NCI-H187 treated with DMSO at 0.1 percent for 48 hours (cell line): ENCODE results near the gene MACROD2.
A peak's percentile ranks its signal among the peaks of the same experiment; 100 is the strongest.
"Not testable (repeated sequence)": the region's sequence is repeated elsewhere in the genome, so short reads cannot be mapped to it uniquely, and the experiment has no call there.

ENCODE experiments used
- DNase-seq: peaks from one replicate; lab custom pipeline; 2025; lab: John Stamatoyannopoulos, UW

MACROD2 gene

GRCh38 chr20:13995086-13995665, at the start of gene MACROD2:
TSS of gene MACROD2 (plus strand) at chr20:13995516.
- peak; percentile 52 for DNase-seq

- no peak for DNase-seq
These were observed 47.6 kb upstream of the MACROD2 start for GRCh38 chr20:13947719-13948118.

- no peak for DNase-seq
These were observed 42.1 kb upstream of the MACROD2 start for GRCh38 chr20:13953227-13953626.

DNA sequence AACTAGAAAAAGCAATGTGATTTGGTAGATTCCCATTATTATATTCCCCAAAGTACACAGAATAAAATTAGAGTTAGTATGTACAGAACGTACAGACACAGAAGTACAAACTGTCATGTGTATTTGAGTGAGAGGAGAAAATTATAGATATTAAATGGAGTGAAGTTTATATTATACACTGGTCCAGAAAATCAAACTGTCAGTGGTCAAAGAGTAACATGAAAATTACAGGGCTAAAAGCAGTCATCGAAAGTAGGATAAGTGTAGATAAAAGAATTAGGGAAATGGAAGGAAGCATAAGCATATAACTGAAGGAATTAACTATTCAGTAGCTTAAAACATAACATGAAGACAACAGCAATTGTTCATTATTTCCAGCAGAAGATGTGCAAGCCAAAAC, 35.2 kb upstream of the MACROD2 start:
- no peak for DNase-seq

GRCh38 chr20:13960525-13960924, 34.8 kb upstream of the MACROD2 start:
- no peak for DNase-seq

DNA sequence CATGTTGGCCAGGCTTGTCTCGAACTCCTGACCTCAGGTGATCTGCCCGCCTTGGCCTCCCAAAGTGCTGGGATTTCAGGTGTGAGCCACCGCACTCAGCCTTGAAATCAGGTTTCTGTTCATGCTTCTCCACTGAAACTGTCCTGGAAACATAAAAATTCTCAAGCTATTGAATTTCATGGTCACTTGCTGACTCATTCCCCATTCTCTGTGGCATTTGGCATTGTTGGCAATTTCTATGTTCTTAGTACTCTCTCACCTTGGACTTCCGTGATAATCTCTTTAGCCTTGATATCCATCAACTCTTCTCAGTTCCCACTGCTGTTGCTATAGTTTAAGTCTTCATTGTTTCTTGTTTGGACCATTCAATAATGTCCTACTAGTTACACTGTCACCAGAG, 11.1 kb upstream of the MACROD2 start:
- DNase-seq, result no peak

- DNase-seq, result no peak
These were observed 4.9 kb upstream of the MACROD2 start, which contains the start of gene SEL1L2 for GRCh38 chr20:13990465-13990864. TSS of gene SEL1L2 (minus strand) at chr20:13990614. CDS start at chr20:13990534, 80 bp downstream.

GRCh38 chr20:13991311-13991710, 4.0 kb upstream of the MACROD2 start:
- no peak for DNase-seq

GRCh38 chr20:13991955-13992354, 3.4 kb upstream of the MACROD2 start:
- DNase-seq, result not testable (repeated sequence)

- DNase-seq, result no peak
These were observed 525 bp downstream of the MACROD2 start for GRCh38 chr20:13995841-13996240.

- DNase-seq, result no peak
These were observed 949 bp downstream of the MACROD2 start for GRCh38 chr20:13996265-13996664.

DNA sequence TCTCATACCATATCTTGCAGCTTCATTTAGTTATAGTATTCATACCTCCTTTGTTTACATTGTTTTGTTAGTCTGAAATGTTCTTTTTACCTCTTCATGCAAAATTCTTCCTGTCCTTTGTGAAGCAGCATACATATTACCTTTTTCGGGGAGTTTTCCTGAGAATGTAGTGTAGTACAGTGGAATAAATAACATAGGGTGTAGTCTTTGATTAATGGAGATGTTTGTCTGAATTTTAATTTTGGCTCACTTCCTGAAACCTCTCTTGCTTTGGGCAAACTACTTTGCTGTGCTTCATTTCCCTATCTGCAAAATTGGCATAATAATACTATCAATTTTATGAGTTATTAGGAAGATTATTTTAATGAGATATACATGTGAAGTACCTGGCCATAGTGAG, 5.6 kb downstream of the MACROD2 start:
- no peak for DNase-seq

DNA sequence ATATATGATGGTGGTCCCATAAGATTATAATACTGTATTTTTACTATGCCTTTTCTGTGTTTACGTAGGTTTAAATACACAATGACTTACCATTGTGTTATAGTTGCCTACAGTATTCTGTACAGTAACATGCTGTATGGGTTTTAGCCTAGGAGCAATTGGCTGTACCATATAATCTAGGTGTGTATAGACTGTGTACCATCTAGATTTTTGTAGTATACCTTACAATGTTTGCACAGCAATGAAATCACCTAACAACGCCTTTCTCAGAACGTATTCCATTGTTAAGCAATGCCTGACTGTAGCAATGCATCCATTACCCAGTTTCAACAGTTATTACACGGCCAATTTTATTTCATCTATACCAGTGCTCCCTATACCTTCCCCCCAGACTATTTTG, 10.7 kb downstream of the MACROD2 start:
- DNase-seq, result no peak

DNA sequence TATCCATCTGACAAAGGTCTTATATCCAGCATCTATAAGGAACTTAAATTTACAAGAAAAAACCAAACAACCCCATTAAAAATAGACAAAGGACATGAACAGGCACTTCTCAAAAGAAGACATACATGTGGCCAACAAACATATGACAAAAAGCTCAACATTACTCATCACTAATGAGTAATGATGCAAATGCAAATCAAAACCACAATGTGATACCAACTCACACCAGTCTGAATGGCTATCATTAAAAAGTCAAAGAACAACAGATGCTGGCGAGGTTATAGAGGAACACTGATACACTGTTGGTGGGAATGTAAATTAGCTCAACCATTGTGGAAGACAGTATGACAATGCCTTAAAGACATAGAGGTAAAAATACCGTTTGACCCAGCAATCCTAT, 13.9 kb downstream of the MACROD2 start:
- no peak for DNase-seq

- peak; percentile 75 for DNase-seq
These were observed 17.4 kb downstream of the MACROD2 start for GRCh38 chr20:14012671-14013070.

DNA sequence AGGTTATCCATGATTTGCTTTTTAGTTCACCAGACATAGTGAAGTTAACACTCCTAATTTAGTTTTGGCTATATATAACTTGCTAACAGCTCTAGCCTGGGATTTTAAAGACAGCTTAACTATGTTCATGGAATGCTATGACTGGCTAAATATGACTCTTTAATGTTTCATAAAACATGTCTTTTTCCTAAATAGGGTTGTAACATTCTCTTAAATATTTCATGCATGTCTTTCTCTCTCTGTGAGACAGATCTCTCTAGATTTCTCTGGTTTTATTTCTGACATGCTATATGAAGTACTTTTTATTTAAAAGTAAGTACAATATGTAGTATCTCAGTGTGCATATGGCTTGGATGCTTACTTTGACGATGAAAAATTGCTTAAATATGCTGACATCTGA, 35.7 kb downstream of the MACROD2 start:
- no peak for DNase-seq

- no peak for DNase-seq
These were observed 38.0 kb downstream of the MACROD2 start for GRCh38 chr20:14033310-14033709.

- DNase-seq, result no peak
These were observed 41.3 kb downstream of the MACROD2 start for GRCh38 chr20:14036567-14036966.

DNA sequence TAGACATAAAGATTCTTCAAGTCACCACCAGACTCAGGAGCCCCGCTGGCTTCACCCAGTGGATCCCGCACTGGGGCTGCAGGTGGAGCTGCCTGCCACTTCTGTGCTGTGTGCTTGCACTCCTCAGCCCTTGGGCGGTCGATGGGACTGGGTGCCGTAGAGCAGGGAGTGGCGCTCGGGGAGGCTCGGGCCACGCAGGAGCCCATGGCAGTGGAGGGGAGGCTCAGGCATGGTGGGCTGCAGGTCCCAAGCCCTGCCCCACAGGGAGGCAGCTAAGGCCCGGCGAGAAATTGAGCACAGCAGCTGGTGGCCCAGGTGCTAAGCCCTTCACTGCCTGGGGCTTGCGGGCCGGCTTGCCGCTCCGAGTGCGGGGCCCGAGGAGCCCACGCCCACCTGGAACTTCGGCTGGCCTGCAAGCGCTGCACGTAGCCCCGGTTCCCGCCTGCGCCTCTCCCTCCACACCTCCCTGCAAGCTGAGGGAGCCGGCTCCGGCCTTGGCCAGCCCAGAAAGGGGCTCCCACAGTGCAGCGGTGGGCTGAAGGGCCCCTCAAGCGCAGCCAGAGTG, 49.5 kb downstream of the MACROD2 start:
- DNase-seq, result not testable (repeated sequence)

DNA sequence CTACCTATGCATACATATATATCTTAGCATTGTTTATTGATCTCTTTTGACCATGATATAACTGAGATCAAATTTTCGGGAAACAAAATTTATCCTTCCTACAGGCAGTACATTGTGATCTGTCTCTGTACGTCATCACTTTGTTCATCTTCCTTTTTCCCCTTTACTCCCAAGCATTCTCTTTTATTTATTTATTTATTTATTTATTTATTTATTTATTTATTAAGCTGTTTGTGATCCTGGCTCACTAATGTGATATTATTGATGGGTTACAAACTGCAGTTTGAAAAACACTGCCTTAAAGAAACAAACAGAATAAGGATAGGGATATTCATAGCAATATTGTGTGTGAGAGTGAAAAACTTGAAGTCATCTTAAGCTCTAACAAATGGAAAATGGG, 51.2 kb downstream of the MACROD2 start:
- DNase-seq, result no peak

DNA sequence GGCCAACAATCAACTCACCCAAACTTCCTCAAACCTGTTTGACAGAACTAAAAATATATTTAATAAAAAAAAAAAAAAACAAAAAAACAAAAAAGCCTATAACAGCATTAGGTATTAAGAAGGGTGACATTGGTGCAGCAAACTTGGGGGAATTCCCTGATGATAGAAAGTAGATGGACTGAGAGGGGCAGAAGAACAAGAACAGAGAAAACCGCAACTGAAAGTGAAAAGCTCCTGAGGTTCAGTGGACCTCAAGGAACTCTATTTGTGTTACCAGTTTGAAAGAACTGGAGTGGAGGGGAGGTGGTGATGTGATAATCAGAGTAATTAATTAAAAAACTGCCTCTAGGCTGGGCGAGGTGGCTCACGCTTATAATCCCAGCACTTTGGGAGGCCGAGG, 53.8 kb downstream of the MACROD2 start:
- DNase-seq, result no peak

- no peak for DNase-seq
These were observed 56.1 kb downstream of the MACROD2 start for GRCh38 chr20:14051454-14051853.

GRCh38 chr20:14055127-14055742, 59.9 kb downstream of the MACROD2 start:
- DNase-seq, result peak; percentile 26

GRCh38 chr20:14062171-14062570, 66.9 kb downstream of the MACROD2 start:
- no peak for DNase-seq
